H1 (cell line): ENCODE results near the gene ARSA. TPM values are rescaled to one million over a fixed set of nuclear protein-coding genes. Genes with fewer than 3 reads are reported as not detected.

Experiments used
- CTCF ChIA-PET: fragments of 300-600 bp; sonication (Branson Sonifier 250); formaldehyde crosslinking; loops from one replicate; lab custom pipeline; 2021; ENCODE audit not compliant: partially characterized antibody; lab: Charles Lee
- POLR2A ChIA-PET: fragments of 300-600 bp; sonication (Branson Sonifier 250); formaldehyde crosslinking; loops from one replicate; lab custom pipeline; 2021; ENCODE audit warnings: inconsistent platforms; ENCODE audit not compliant: partially characterized antibody; lab: Charles Lee
- DNase-seq, 2 experiments: peaks; one replicate each; pipeline versions ENCODE4 v3.0.0 to v3.0.0-alpha.2; 2010 to 2022; ENCODE audit warnings: low spot score in 2 of 2, low read depth in 1 of 2, mixed read lengths in 1 of 2
- FAIRE-seq: peaks from 2 replicates; lab custom pipeline; 2011; peaks lifted over from hg19 to GRCh38; lab: Jason Lieb, UNC
- H2AFZ ChIP-seq: 2 replicates; pipeline ENCODE4 v1.8.1; 2012; ENCODE audit warnings: low read length, inconsistent platforms
- H2AK5ac ChIP-seq: 2 replicates; pipeline ENCODE4 v1.6.1; 2013; ENCODE audit warnings: low read depth, low read length
- H2BK120ac ChIP-seq: replicated peaks from 2 replicates; pipeline ENCODE3; 2013; ENCODE audit warnings: low read depth, low read length, inconsistent platforms
- H2BK12ac ChIP-seq: 2 replicates; pipeline ENCODE4 v1.6.1; 2013; ENCODE audit warnings: low read depth, low read length
- H2BK15ac ChIP-seq: 2 replicates; pipeline ENCODE4 v1.6.1; 2013; ENCODE audit warnings: low read length
- H2BK20ac ChIP-seq: 2 replicates; pipeline ENCODE4 v1.6.1; 2013; ENCODE audit warnings: low read length
- H2BK5ac ChIP-seq: 2 replicates; pipeline ENCODE4 v1.6.1; 2013; ENCODE audit warnings: low read depth, low read length
- H3K14ac ChIP-seq: 2 replicates; pipeline ENCODE4 v1.6.1; 2013; ENCODE audit warnings: inconsistent platforms; ENCODE audit not compliant: insufficient read length
- H3K18ac ChIP-seq: 2 replicates; pipeline ENCODE4 v1.6.1; 2013; ENCODE audit warnings: low read length; ENCODE audit errors: extremely low read depth
- H3K23ac ChIP-seq: 2 replicates; pipeline ENCODE4 v1.6.1; 2013; ENCODE audit warnings: inconsistent platforms; ENCODE audit not compliant: insufficient read length
- H3K23me2 ChIP-seq: 2 replicates; pipeline ENCODE4 v1.6.1; 2013; ENCODE audit warnings: low read depth, low read length
- H3K27ac ChIP-seq: 2 replicates; pipeline ENCODE4 v1.6.1; 2011; ENCODE audit warnings: low read depth, low read length, inconsistent platforms
- H3K27me3 ChIP-seq, 4 experiments: replicated peaks in 1 of 4; 1 replicate in 1 of 4; 2 replicates in 3 of 4; pipeline versions ENCODE4 v1.6.1 to v1.8.1; 2011 to 2013; ENCODE audit warnings: low read length in 3 of 4, mild to moderate bottlenecking in 3 of 4, inconsistent platforms in 2 of 4, mixed read lengths in 2 of 4, moderate library complexity in 1 of 4; ENCODE audit not compliant: control insufficient read depth in 3 of 4, insufficient read depth in 3 of 4; ENCODE audit errors: extremely low read depth in 1 of 4
- H3K36me3 ChIP-seq, 4 experiments: 2 replicates each; pipeline versions ENCODE4 v1.6.1 to v1.8.1; 2011 to 2013; ENCODE audit warnings: mild to moderate bottlenecking in 4 of 4, low read length in 3 of 4, moderate library complexity in 2 of 4, control low read depth in 1 of 4, inconsistent platforms in 1 of 4; ENCODE audit not compliant: insufficient read depth in 4 of 4, control insufficient read depth in 2 of 4
- H3K4ac ChIP-seq: replicated peaks from 2 replicates; pipeline ENCODE3; 2013; ENCODE audit warnings: low read length, low read depth, mixed read lengths, inconsistent platforms; ENCODE audit not compliant: insufficient read length
- H3K4me1 ChIP-seq, 4 experiments: replicated peaks in 1 of 4; 1 replicate in 1 of 4; 2 replicates in 3 of 4; pipeline versions ENCODE4 v1.6.1 to v1.8.1; 2011 to 2013; ENCODE audit warnings: low read length in 3 of 4, inconsistent platforms in 2 of 4, mixed read lengths in 1 of 4; ENCODE audit not compliant: insufficient read depth in 4 of 4, control insufficient read depth in 3 of 4
- H3K4me2 ChIP-seq, 2 experiments: 2 replicates each; pipeline versions ENCODE4 v1.6.1 to v1.8.1; 2011 to 2013; ENCODE audit warnings: low read depth in 2 of 2, low read length in 2 of 2, control low read depth in 1 of 2, inconsistent platforms in 1 of 2, mild to moderate bottlenecking in 1 of 2; ENCODE audit not compliant: insufficient read depth in 1 of 2
- H3K4me3 ChIP-seq, 4 experiments: fragments of 200-600, 300-600 bp in 1 of 4; sonication (generic), shearing (Covaris generic), sonication (Bioruptor Twin) in 1 of 4; 2 replicates each; pipeline versions ENCODE4 v1.5.1 to v1.8.1; 2011 to 2016; ENCODE audit warnings: low read length in 4 of 4, low read depth in 3 of 4, control low read depth in 2 of 4, inconsistent platforms in 2 of 4, mild to moderate bottlenecking in 2 of 4, mixed read lengths in 1 of 4, moderate library complexity in 1 of 4; ENCODE audit not compliant: insufficient read depth in 2 of 4; ENCODE audit errors: extremely low read depth in 1 of 4
- H3K56ac ChIP-seq: replicated peaks from 2 replicates; pipeline ENCODE3; 2013; ENCODE audit warnings: low read depth, mild to moderate bottlenecking, mixed read lengths, low read length, inconsistent platforms; ENCODE audit not compliant: insufficient read length
- H3K79me1 ChIP-seq: 2 replicates; pipeline ENCODE4 v1.6.1; 2013; ENCODE audit warnings: low read depth, low read length, control low read depth
- H3K79me2 ChIP-seq, 2 experiments: 2 replicates each; pipeline versions ENCODE4 v1.6.1 to v1.8.1; 2012 to 2013; ENCODE audit warnings: low read length in 2 of 2, mild to moderate bottlenecking in 2 of 2, inconsistent platforms in 1 of 2; ENCODE audit not compliant: insufficient read depth in 2 of 2, control insufficient read depth in 1 of 2
- H3K9ac ChIP-seq, 4 experiments: replicated peaks in 1 of 4; 1 replicate in 1 of 4; 2 replicates in 3 of 4; pipeline versions ENCODE4 v1.6.1 to v1.8.1; 2011 to 2013; ENCODE audit warnings: low read depth in 3 of 4, low read length in 3 of 4, control low read depth in 2 of 4, mild to moderate bottlenecking in 2 of 4, moderate library complexity in 2 of 4, inconsistent platforms in 1 of 4; ENCODE audit errors: extremely low read depth in 1 of 4
- H3K9me3 ChIP-seq, 2 experiments: 2 replicates each; pipeline versions ENCODE4 v1.6.1 to v1.8.1; 2012 to 2013; ENCODE audit warnings: mild to moderate bottlenecking in 2 of 2, moderate library complexity in 2 of 2, control low read depth in 1 of 2, inconsistent platforms in 1 of 2, low read depth in 1 of 2, low read length in 1 of 2, mixed read lengths in 1 of 2; ENCODE audit not compliant: insufficient read depth in 2 of 2
- H4K20me1 ChIP-seq, 2 experiments: replicated peaks in 1 of 2; 2 replicates each; pipeline versions ENCODE3 to v1.8.1; 2011 to 2013; ENCODE audit warnings: inconsistent platforms in 2 of 2, low read length in 2 of 2, mild to moderate bottlenecking in 1 of 2; ENCODE audit not compliant: insufficient read depth in 2 of 2, control insufficient read depth in 1 of 2
- H4K5ac ChIP-seq: 2 replicates; pipeline ENCODE4 v1.6.1; 2013; ENCODE audit warnings: low read length, low read depth, mixed read lengths, inconsistent platforms; ENCODE audit not compliant: insufficient read length
- H4K8ac ChIP-seq: 2 replicates; pipeline ENCODE4 v1.8.0; 2013; ENCODE audit warnings: mild to moderate bottlenecking, moderate library complexity, low read length, inconsistent platforms; ENCODE audit not compliant: insufficient read depth; ENCODE audit errors: extremely low read depth
- H4K91ac ChIP-seq: replicated peaks from 2 replicates; pipeline ENCODE3; 2013; ENCODE audit warnings: low read length, mixed read lengths, inconsistent platforms; ENCODE audit not compliant: insufficient read length
- EP300 ChIP-seq, 2 experiments: IDR thresholded peaks; 1 replicate in 1 of 2; 2 replicates in 1 of 2; pipeline ENCODE4 v1.6.1; 2011 to 2012; ENCODE audit warnings: low read depth in 2 of 2, low read length in 2 of 2, mild to moderate bottlenecking in 2 of 2, borderline replicate concordance in 1 of 2, inconsistent platforms in 1 of 2, moderate library complexity in 1 of 2
- EZH2 ChIP-seq: fragments of 200-600 bp; sonication (generic); IDR thresholded peaks from 2 replicates; pipeline ENCODE4 v1.7.1; 2012; ENCODE audit warnings: low read depth, mild to moderate bottlenecking, moderate library complexity, low read length, inconsistent platforms; ENCODE audit not compliant: severe bottlenecking
- JUN ChIP-seq: IDR thresholded peaks from 2 replicates; pipeline ENCODE4 v1.6.1; 2011; ENCODE audit warnings: low read depth, mild to moderate bottlenecking, improper control_type of control experiment, low read length
- KDM4A ChIP-seq: IDR thresholded peaks from one replicate; pipeline ENCODE4 v1.7.1; 2012; ENCODE audit warnings: low read depth, mild to moderate bottlenecking, moderate library complexity, low read length, inconsistent platforms; ENCODE audit not compliant: severe bottlenecking
- PHF8 ChIP-seq: fragments of 200-600 bp; sonication (generic); conservative IDR thresholded peaks from 2 replicates; pipeline ENCODE4 v1.7.1; 2012; ENCODE audit warnings: low read depth, mild to moderate bottlenecking, inconsistent platforms, low read length, moderate library complexity
- RBBP5 ChIP-seq: IDR thresholded peaks from 2 replicates; pipeline ENCODE4 v1.7.1; 2012; ENCODE audit warnings: low read depth, mild to moderate bottlenecking, inconsistent platforms, low read length, moderate library complexity, borderline replicate concordance
- RNF2 ChIP-seq: fragments of 200-900, 300-1000 bp; sonication (generic); IDR thresholded peaks from 2 replicates; pipeline ENCODE4 v1.7.1; 2016; ENCODE audit warnings: borderline replicate concordance, low read depth, mild to moderate bottlenecking, antibody characterized with exemption, low read length; ENCODE audit not compliant: poor library complexity, severe bottlenecking; ENCODE audit errors: missing control alignments
- SUZ12 ChIP-seq: fragments of 200-600 bp; sonication (generic); IDR thresholded peaks from 2 replicates; pipeline ENCODE4 v1.6.1; 2012; ENCODE audit warnings: mild to moderate bottlenecking, inconsistent platforms, low read length, moderate library complexity, mixed read lengths
- WGBS, 2 experiments: shearing (Covaris generic) in 1 of 2; methylation state at CpG; one replicate each; pipeline versions ENCODE4 v1.1.6 to v1.1.7; 2013 to 2015; ENCODE audit warnings: low lambda C conversion rate in 2 of 2, mixed read lengths in 2 of 2, inconsistent platforms in 1 of 2, low coverage in 1 of 2, missing lambda C conversion rate in 1 of 2; ENCODE audit not compliant: insufficient replicate concordance in 2 of 2, insufficient coverage in 1 of 2, insufficient read length in 1 of 2; ENCODE audit errors: extremely low coverage in 1 of 2, missing lambda C conversion rate in 1 of 2; 5-methylcytosine and 5-hydroxymethylcytosine counted together
- polyA plus RNA-seq, 7 experiments: library from polyadenylated mRNA; depleted of rRNA in 3 of 7; stranded (reverse) in 5 of 7; unstranded in 2 of 7; fragments of >200 nt in 5 of 7; fragments of 200-250 nt in 2 of 7; gene quantifications; 1 replicate in 5 of 7; 2 replicates in 1 of 7; 4 replicates in 1 of 7; pipeline versions ENCODE4 v1.2.1 to v1.2.3, GENCODE V29; 2011 to 2013; ENCODE audit warnings: missing spikeins in 2 of 7, mixed read lengths in 2 of 7
- total RNA-seq: library from RNA; stranded (reverse); fragmentation: NEBNext Ultra II Directional; extraction: Animal tissue kit (Norgen Biotek cat#: 25700); gene quantifications from 2 replicates; pipeline ENCODE4 v1.2.1, GENCODE V29; 2021
- TF ChIP-seq, protein P1 (sequence below): IDR thresholded peaks from 2 replicates; pipeline ENCODE4 v1.6.1; 2012; ENCODE audit warnings: inconsistent platforms

ARSA gene
- total and polyA plus RNA-seq, 2 of the 8 experiments (the other 6 are each of a cell fraction or from before 2014, with no cell fraction given) = 9.8 to 10.1 TPM

GRCh38 chr22:50603511-50604255, 24.3 kb downstream of the ARSA start:
- CTCF ChIA-PET = interaction anchor here (0.7 to 2.5 kb wide), 5 partner anchors 9 to 25 kb away, joined by 3 to 9 read pairs (median 3); partner anchors contain the start of gene CPT1B
- FAIRE-seq = no peak
- peak; percentile 37 for TF ChIP-seq RNF2
- TF ChIP-seq EZH2 = peak; percentile 91
- TF ChIP-seq EP300 (IDR thresholded peaks at IDR 0.05; ENCODE audit: borderline replicate concordance in 1 of 2, low read depth in 2 of 2, low read length in 2 of 2) = no peak
- peak; percentile 92 for TF ChIP-seq SUZ12
- TF ChIP-seq PHF8 = no peak
- TF ChIP-seq JUN = no peak
- TF ChIP-seq KDM4A = peak; percentile 55
- no peak for TF ChIP-seq RBBP5
- TF ChIP-seq, protein P1, sequence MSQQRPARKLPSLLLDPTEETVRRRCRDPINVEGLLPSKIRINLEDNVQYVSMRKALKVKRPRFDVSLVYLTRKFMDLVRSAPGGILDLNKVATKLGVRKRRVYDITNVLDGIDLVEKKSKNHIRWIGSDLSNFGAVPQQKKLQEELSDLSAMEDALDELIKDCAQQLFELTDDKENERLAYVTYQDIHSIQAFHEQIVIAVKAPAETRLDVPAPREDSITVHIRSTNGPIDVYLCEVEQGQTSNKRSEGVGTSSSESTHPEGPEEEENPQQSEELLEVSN = 0 out of 2 replicates have a peak, but pooled peaks have one; percentile 9

More at GRCh38 chr22:50603511-50604255, 24.3 kb downstream of the ARSA start:
- peak overlapping the region; percentile 29 to 64 for H3K4me2 ChIP-seq
- no peak overlapping the region for H3K27ac ChIP-seq
- POLR2A ChIA-PET = interaction anchor here (1.0 kb wide), 1 partner anchor 60 kb away, joined by 4 read pairs; no protein-coding TSS in a partner anchor
- H3K9ac ChIP-seq = no peak overlapping the region
- peak overlapping the region in 3 of 4 experiments; percentile 26 to 55 (median 27); a peak in 6 of 8 replicates for H3K4me3 ChIP-seq
- peaks cover 2% of the 10 kb centered on the region; the same call in 1 of the 2 replicates for H3K23me2 ChIP-seq
- no peak for DNase-seq
- no peak overlapping the region for H2BK5ac ChIP-seq
- H3K4me1 ChIP-seq = peaks cover 0 to 16% (median 4%) of the 10 kb centered on the region in 4 experiments; a peak in 5 of 7 replicates
- H3K9me3 ChIP-seq = no peaks in the 10 kb centered on the region
- H2BK20ac ChIP-seq = no peak overlapping the region
- no peak overlapping the region for H2BK12ac ChIP-seq
- H3K27me3 ChIP-seq = peaks cover 54 to 77% (median 65%) of the 10 kb centered on the region in 4 experiments; a peak in 6 of 7 replicates
- H4K8ac ChIP-seq = peak overlapping the region; percentile 51; the same call in 1 of the 2 replicates
- WGBS, 2 experiments = 5% methylated on average over 22 of the region's 70 CpGs; no CpG with 5 or more reads in 1 of the 2 experiments
- no peak overlapping the region for H3K4ac ChIP-seq
- H2BK15ac ChIP-seq = no peak overlapping the region
- no peaks in the 10 kb centered on the region for H3K79me1 ChIP-seq
- peaks cover 0 to 3% (median 0%) of the 10 kb centered on the region in 4 experiments; a peak in 1 of 8 replicates for H3K36me3 ChIP-seq
- H2AK5ac ChIP-seq = no peak overlapping the region
- H4K5ac ChIP-seq = no peak overlapping the region
- H3K56ac ChIP-seq = no peak overlapping the region
- H4K91ac ChIP-seq = no peak overlapping the region
- H3K14ac ChIP-seq = no peak overlapping the region
- H3K79me2 ChIP-seq = no peaks in the 10 kb centered on the region
- no peak overlapping the region for H3K18ac ChIP-seq
- H2AFZ ChIP-seq = no peak overlapping the region
- no peak overlapping the region for H2BK120ac ChIP-seq
- no peak overlapping the region for H3K23ac ChIP-seq
- peaks cover 11 to 15% of the 10 kb centered on the region in 2 experiments for H4K20me1 ChIP-seq
